Stimulated activated naive CD8-positive, alpha-beta T cell treated with anti-CD3 and anti-CD28 coated beads, Interleukin-15, amount 100 ng/mL, for 72 hours (primary cell): ENCODE results near the gene ARSG.
"Not testable (repeated sequence)": the region's sequence is repeated elsewhere in the genome, so short reads cannot be mapped to it uniquely, and the experiment has no call there.

ENCODE experiments used
- ATAC-seq: fragments of 150-1000 bp; cut with Tn5 transposase; 2 replicates; pipeline ENCODE4 v1.10.0; 2021; ENCODE audit warnings: mild to moderate bottlenecking, moderate library complexity
- DNase-seq, 2 donors: peaks; one replicate each; pipeline ENCODE4 v3.0.0; 2021 to 2022
- H3K27ac Mint-ChIP-seq, 2 donors: one replicate each; pipeline ENCODE4 v1.8.0; 2022; ENCODE audit warnings: mild to moderate bottlenecking in 2 of 2, mixed read lengths in 2 of 2, moderate library complexity in 2 of 2
- H3K27me3 Mint-ChIP-seq: one replicate; pipeline ENCODE4 v1.8.0; 2022; ENCODE audit warnings: mixed read lengths
- H3K4me1 Mint-ChIP-seq: one replicate; pipeline ENCODE4 v1.8.0; 2022; ENCODE audit warnings: mild to moderate bottlenecking, mixed read lengths
- H3K4me3 Mint-ChIP-seq, 2 donors: one replicate each; pipeline ENCODE4 v1.8.0; 2022; ENCODE audit warnings: mild to moderate bottlenecking in 2 of 2, mixed read lengths in 2 of 2, moderate library complexity in 1 of 2
- H3K9me3 Mint-ChIP-seq, 2 donors: one replicate each; pipeline ENCODE4 v1.8.0; 2022; ENCODE audit warnings: mixed read lengths in 2 of 2

The ARSG gene

DNA sequence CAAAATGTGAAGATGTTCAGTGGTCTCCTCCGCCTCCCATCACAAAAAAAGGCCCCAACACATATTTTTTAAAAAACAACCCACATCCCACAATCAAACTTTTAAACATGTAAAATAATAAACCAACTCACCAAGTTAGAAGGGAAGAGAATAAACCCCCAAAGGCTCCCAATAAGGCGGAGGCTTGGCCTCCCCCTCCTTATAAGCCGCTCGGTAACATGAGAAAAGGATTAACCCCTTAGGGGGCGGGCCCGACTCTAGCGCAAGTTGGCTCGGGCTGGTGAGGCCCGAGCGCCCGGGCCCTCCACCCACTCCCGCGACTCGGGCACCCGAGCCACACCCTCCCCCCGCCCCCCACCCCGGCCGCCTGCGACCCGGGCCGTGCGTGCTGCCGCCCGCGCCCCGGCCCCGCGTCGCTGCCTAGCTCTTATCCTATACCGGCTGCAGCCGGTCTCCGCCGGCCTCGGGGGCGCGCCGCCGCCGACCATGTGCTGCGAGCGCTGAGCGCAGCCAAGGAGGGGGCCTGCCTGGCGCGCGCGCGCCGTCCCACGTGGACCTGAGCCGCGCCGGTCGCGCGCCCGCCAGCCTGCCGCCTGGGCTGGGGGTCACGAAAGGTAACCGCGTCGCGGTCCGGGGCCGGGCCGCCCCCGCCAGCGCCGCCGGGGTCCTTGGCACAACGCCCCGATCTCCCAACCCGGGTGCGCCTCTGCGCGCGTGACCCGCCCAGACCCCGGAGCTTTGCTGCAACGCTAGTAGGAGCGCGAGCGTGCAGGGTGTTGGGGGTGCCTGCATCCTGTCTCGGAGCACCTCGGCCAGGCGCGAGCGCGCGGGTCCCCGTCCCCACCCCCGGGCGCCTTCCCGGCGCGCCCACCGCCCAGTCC, at the start of gene ARSG, which contains the start of gene SLC16A6:
Gene ARSG (plus strand): TSS at position 541 of the 881 bp plus-strand sequence. CDS start 15,999 bp downstream, outside the sequence.
Gene SLC16A6 (minus strand): TSS at position 173 of the 881 bp plus-strand sequence. CDS start 12,807 bp downstream, outside the sequence.
- no peaks in the 10 kb centered on the region for H3K27me3 Mint-ChIP-seq
- peak within 1 kb of the TSS; percentile 98 to 100 for H3K27ac Mint-ChIP-seq
- H3K9me3 Mint-ChIP-seq: no peaks in the 10 kb centered on the region
- ATAC-seq (peak; percentile 80), DNase-seq (peak; percentile 85 to 87)
- peaks cover 61% of the 10 kb centered on the region for H3K4me1 Mint-ChIP-seq
- H3K4me3 Mint-ChIP-seq: peak within 1 kb of the TSS; percentile 97 to 100

DNA sequence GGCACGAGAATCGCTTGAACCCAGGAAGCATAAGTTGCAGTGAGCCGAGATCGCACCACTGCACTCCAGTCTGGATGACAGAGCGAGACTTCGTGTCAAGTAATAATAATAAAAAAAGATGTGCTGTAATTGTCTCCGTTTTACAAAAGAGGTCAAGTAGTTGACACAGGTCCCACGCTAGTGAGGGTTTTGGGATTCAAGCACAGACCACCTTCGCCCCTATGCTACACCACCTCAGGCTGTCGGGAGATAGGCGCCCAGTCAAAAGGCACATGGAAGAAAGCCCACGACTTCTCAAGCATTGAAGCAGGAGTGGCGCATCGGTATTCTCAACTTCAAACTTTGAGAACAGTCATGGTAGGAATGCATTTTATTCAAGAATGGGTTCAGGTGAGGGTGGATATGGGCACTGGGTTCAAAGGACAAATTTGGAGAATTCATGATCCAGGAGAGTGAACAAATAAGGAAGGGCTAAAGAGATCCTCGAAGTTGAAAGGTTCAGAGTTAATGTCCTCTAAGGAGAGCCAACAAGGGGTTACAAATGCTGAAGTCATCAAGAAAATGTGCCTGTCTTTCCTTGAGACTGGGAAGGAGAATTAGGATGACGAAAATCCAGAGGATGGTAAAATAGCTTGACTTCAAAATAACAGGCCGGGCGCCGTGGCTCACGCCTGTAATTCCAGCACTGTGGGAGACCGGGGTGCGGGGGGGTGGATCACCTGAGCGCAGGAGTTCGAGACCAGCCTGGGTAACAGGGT, 44.8 kb upstream of the ARSG start:
- Mint-ChIP-seq H3K4me3 (peak overlapping the region; percentile 86 to 91), H3K27ac (peak overlapping the region; percentile 96 to 97), H3K27me3 (no peaks in the 10 kb centered on the region), H3K4me1 (peaks cover 28% of the 10 kb centered on the region), H3K9me3 (no peaks in the 10 kb centered on the region)
- ATAC-seq (no peak), DNase-seq (no peak)

DNA sequence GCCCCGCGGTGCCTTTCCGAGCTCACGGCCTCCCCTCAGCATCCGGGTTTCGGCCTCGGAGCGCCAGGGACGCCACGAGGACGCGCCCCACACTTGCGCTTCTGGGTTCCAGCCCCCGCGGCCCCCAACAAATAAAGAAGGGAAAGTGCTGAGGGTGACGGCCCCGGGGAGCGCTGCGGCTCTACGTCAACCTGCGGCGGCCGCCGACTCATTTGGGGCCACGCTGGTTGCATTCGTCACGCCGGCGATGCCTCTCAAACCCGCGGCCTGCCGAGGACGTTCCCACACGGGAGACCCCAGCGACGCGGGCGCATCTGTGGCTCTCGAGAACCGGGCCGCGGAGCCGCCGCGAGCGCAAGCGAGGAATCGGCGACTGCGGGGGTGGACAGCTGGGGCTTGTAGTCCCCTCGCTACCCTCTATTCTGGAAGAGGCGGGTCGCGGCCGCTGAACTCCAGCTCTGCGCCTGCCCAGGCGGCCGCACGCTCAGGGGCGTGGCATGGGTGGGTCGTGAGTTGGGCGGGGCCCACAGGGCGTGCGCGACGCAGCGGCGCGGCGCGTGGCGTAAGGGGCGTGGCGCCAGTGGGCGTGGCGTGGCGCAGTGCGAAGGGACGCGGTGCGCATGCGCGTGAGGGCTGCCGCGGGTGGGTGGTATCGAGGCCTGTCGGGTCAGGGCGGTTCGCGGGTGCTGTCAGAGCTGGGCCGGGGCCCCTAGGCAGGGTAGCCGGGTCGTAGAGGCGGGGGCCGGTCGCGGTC, 43.7 kb upstream of the ARSG start, which contains the start of gene AMZ2:
Gene AMZ2 (plus strand): TSS at position 599 of the 754 bp plus-strand sequence. CDS start 2,145 bp downstream, outside the sequence.
- H3K4me3 Mint-ChIP-seq: peak within 1 kb of the TSS; percentile 86 to 91
- ATAC-seq (peak; percentile 86), DNase-seq (peak; percentile 98 to 99)
- no peaks in the 10 kb centered on the region for H3K9me3 Mint-ChIP-seq
- no peaks in the 10 kb centered on the region for H3K27me3 Mint-ChIP-seq
- H3K27ac Mint-ChIP-seq: peak within 1 kb of the TSS; percentile 96 to 97
- peaks cover 28% of the 10 kb centered on the region for H3K4me1 Mint-ChIP-seq

DNA sequence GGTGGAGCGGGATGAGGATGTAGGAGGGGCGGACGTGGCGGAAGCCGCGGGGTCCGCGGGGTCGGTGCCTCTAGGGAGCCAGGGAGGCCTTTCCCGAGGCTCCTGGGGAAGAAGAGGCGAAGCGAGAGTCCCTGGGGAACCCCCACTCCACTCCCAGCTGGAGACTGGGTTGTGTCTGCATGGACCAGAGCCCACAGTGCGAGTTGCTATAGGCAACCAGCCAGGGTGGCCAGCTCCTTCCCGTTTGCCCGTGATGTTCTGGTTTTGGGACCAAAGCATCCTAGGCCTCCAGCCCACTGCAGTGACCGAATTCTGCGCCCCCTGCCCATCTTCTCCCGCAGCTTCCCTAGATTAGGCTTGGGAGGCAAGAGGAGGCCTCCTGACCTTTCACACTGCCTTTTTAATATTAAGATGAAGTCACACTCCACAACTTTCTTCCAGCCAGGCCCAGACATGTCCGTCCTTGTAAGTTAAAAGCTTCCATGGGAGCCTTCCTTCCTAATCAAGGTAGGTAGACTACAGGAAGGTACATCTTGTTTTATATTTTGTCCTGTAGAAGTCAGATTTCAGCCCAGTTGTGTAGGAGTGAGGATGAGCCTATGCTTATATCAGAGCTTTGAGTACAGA, 43.0 kb upstream of the ARSG start:
- H3K27me3 Mint-ChIP-seq: no peaks in the 10 kb centered on the region
- DNase-seq: no peak
- peaks cover 35% of the 10 kb centered on the region for H3K4me1 Mint-ChIP-seq
- H3K9me3 Mint-ChIP-seq: no peaks in the 10 kb centered on the region
- H3K4me3 Mint-ChIP-seq: peak overlapping the region; percentile 86 to 91
- ATAC-seq: peak; percentile 61
- H3K27ac Mint-ChIP-seq: peak overlapping the region; percentile 96 to 97

DNA sequence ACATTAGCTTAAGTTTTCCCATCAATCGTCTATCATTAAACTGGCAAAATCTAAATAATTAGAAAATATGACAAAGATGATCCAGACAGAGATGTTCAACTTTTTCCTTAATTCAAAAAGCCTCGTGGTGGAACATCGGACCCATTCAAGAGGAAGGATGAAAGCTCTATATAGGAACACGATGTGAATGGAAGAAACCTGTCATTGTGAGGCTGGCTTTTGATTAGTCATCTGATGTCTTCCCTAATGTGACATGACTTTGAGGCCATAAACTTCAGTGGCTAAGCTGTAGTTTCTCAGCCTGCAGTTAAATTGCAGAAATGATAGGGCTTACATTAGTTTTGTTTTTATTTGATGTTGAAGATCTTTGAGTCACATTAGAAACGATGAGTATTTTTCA, 42.4 kb upstream of the ARSG start:
- H3K27me3 Mint-ChIP-seq: no peaks in the 10 kb centered on the region
- ATAC-seq: no peak
- H3K4me1 Mint-ChIP-seq: peaks cover 41% of the 10 kb centered on the region
- DNase-seq: no peak
- H3K4me3 Mint-ChIP-seq: peak overlapping the region; percentile 86 to 91
- H3K27ac Mint-ChIP-seq: peak overlapping the region; percentile 96 to 97
- no peaks in the 10 kb centered on the region for H3K9me3 Mint-ChIP-seq

DNA sequence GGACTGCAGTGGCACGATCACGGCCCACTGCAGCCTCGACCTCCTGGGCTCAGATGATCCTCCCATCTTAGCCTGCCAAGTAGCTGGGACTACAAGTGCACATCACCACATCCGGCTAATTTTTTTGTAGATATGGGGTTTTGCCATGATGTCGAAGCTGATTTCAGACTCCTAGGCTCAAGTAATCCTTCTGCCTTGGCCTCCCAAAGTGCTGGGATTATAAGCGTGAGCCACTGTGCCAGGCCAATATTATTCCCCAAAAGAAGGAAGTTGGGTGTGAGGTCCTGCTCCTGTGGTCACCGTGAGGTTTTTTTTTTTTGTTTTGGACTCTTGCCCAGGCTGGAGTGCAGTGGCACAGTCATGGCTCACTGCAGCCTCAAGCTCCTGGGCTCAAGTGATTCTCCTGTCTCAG, 41.9 kb upstream of the ARSG start:
- H3K4me3 Mint-ChIP-seq: peak overlapping the region; percentile 86 to 91
- peaks cover 45% of the 10 kb centered on the region for H3K4me1 Mint-ChIP-seq
- DNase-seq (no peak), ATAC-seq (no peak)
- no peaks in the 10 kb centered on the region for H3K27me3 Mint-ChIP-seq
- no peaks in the 10 kb centered on the region for H3K9me3 Mint-ChIP-seq
- H3K27ac Mint-ChIP-seq: peak overlapping the region; percentile 96 to 97

DNA sequence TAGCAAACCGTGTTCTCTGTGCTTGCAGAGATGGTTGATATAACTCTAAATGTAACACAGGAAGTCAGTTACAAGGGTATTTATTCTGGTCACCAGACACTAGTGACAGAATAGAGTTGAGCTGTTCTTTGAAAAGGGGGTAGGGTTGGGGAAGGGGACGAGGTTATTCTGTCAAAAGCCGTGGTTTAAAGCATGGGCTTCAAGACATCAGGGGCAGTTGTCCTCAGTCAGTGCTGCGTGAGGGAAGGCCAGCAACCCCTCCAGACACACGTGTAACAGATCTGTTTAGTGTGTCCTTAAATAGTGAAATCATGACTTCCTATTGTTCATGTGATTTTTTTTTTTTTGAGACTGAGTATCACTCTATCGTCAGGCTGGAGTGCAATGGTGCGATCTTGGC, 37.9 kb upstream of the ARSG start:
- H3K27me3 Mint-ChIP-seq, H3K9me3 Mint-ChIP-seq, DNase-seq: not testable (repeated sequence)
- Mint-ChIP-seq H3K4me3 (peak overlapping the region; percentile 68 to 73), H3K4me1 (peaks cover 77% of the 10 kb centered on the region), H3K27ac (peak overlapping the region; percentile 88 to 91)
- peak; percentile 24 for ATAC-seq

DNA sequence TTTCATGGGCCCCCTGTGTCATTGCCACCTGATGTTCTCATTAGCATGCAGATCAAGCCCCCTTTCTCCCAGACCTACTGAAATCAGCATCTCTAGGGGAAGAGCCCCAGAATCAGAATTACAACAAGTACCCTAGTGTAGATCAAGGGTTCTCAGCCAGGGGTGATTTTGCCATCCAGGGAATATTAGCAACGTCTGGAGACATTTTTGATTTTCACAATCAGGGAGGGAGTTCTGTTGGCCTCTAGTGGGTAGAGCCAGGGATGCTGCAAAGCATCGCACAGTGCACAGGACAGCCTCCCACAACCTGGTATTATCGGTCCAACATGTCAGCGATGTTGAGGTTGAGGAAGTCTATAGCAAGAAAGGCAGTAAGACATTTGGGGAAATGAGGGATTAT, 36.1 kb upstream of the ARSG start:
- DNase-seq (no peak), ATAC-seq (no peak)
- Mint-ChIP-seq H3K27ac (peak overlapping the region in 1 of 2 donors; percentile 99), H3K4me1 (peaks cover 76% of the 10 kb centered on the region), H3K4me3 (peak overlapping the region; percentile 5 to 14), H3K27me3 (no peaks in the 10 kb centered on the region), H3K9me3 (no peaks in the 10 kb centered on the region)

DNA sequence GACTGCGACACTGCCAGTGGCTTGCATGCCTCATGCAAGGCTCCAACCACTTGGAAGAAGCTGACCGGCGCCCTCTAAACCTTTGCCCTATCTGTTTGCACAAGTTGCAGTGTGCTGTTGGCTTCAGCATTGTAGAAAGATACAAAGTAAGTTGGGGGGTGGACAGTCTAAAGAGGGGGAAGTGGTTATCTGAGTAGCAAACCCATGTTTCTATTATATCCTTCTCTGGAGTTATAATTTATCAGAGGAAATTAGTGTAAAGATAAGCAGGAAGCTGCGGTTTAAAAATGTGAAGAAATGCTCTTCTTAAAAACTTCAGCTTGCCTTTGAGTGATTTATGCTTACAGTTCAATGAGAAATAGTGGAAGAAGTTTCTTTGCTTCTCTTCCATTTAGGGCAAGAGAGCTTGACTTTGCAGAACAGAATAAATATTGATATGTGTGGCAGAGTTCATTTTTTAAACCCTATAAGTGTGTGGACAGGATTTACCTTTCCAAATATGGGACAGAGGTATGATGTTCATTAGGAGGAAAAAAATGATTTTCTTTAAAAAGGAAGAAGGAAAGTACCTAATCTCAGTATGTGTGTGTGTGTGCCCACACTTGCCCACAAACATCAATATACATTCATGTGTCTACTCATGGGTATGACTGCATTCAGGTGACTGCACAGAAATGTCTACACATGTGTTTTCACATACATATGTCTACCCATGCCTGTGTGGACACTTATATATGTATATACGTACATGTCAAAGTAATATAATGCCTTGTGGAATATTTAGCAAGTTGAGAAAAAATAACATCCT, 35.4 kb upstream of the ARSG start:
- ATAC-seq (peak; percentile 80), DNase-seq (peak in 1 of 2 donors; percentile 43)
- peak overlapping the region; percentile 5 to 14 for H3K4me3 Mint-ChIP-seq
- H3K27ac Mint-ChIP-seq: peak overlapping the region in 1 of 2 donors; percentile 99
- no peaks in the 10 kb centered on the region for H3K27me3 Mint-ChIP-seq
- peaks cover 78% of the 10 kb centered on the region for H3K4me1 Mint-ChIP-seq
- H3K9me3 Mint-ChIP-seq: no peaks in the 10 kb centered on the region

DNA sequence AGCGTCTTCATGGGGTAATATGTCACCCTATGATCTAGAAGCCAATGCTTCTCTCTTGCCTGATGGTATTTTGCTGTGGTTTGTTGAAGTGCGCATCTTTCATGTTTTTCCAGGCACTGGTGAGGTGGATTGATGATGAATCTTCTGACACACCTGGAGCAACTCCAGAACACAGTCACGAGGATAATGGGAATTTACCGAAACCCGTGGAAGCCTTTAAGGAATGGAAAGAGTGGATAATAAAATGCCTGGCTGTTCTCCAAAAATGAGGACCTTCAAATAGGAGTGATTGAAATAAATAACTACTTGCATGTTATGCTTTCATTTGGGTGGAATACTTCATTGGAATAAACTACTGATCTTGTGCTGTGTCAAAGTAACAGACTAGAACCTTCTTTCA, 34.6 kb upstream of the ARSG start:
- peak overlapping the region; percentile 34 to 99 for H3K27ac Mint-ChIP-seq
- H3K4me3 Mint-ChIP-seq: peak overlapping the region; percentile 32
- DNase-seq, H3K27me3 Mint-ChIP-seq, H3K9me3 Mint-ChIP-seq, ATAC-seq: not testable (repeated sequence)
- H3K4me1 Mint-ChIP-seq: peaks cover 85% of the 10 kb centered on the region

DNA sequence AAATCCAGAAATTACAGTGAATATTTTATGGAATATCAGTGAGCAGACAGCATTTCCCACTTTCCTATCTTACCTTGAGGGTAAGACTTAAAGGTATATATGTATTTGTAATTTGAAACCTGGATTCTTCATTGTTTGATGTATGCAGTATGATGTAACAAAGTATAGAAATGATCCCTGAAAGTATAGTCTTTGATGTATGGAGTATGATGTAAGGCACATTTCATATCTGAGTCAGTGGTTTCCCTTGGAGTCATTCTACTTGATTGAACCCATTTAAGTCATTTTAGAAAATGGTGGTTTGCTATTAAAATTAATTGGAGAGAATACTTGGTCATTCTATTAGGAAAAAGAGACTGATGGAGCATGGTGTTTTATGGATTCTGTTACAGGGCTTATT, 33.4 kb upstream of the ARSG start:
- no peaks in the 10 kb centered on the region for H3K27me3 Mint-ChIP-seq
- peak overlapping the region; percentile 97 to 99 for H3K27ac Mint-ChIP-seq
- H3K9me3 Mint-ChIP-seq: no peaks in the 10 kb centered on the region
- H3K4me3 Mint-ChIP-seq: peak overlapping the region; percentile 8 to 74
- ATAC-seq (peak; percentile 54), DNase-seq (no peak)
- peaks cover 90% of the 10 kb centered on the region for H3K4me1 Mint-ChIP-seq

DNA sequence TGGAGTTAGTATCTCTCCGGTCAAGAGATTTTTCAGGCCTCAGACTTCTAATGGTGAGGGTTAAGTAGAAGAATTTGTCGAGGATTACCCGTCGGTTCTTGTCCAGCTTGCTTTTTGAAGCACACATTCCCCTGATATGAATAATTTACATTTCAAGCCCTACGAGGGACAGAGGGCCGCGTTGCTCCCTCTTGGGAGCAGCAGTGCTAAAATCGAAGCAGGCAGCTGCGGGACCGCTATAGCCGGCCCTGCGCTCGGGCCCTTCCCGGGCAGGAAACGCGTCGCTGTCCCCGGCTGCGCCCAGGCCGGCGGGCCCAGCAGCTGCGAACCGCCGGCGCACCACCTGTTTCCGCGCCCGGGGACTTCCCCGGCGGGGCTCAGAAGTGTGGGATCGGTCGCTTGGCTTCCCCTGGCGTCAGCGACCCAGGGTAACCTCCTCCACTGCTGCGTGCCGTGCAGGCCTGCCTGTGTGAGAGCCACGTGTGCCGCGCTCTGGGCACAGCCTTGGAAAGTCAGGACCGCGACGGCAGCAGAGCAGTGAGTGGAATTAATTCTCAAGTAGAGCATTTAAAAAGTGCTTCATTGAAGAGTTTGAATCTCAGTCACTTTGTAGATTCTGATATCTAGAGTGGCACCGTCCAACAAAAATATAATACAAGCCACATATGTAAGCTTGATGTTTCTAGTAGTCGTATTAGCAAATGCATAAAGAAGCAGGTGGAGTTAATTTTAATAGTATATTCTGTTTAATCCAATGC, 32.2 kb upstream of the ARSG start:
- Mint-ChIP-seq H3K4me3 (peak overlapping the region; percentile 62 to 77), H3K27ac (peak overlapping the region; percentile 90 to 95), H3K4me1 (peaks cover 85% of the 10 kb centered on the region)
- not testable (repeated sequence) for H3K27me3 Mint-ChIP-seq, H3K9me3 Mint-ChIP-seq
- DNase-seq: peak; percentile 80 to 83
- ATAC-seq: peak; percentile 90

DNA sequence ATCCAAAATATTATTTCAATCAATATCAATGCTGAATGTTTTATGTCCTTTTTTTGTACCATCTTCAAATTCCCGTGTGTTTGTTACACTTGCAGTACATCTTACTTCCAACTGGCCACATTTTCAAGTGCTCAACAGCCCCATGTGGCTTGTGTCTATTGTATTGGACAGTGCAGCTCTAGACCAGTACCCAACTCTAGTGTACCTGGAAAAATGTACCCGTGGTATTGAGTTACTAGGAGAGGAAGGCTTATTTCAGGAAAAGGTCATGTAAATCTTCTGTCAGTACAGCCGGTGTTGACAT, 31.7 kb upstream of the ARSG start:
- ATAC-seq, DNase-seq, H3K9me3 Mint-ChIP-seq, H3K27me3 Mint-ChIP-seq: not testable (repeated sequence)
- Mint-ChIP-seq H3K27ac (peak overlapping the region; percentile 79 to 90), H3K4me1 (peaks cover 80% of the 10 kb centered on the region), H3K4me3 (peak overlapping the region; percentile 62 to 77)
